ENCODE measurements around the gene COX19.
"Not testable (repeated sequence)": the region's sequence is repeated elsewhere in the genome, so short reads cannot be mapped to it uniquely, and the experiment has no call there.

Gene COX19

GRCh38 chr7:976901-977325 lies 1.6 kb upstream of the COX19 start:
- DNase-seq: no peak

GRCh38 chr7:975702-976473 lies 539 bp upstream of the COX19 start:
- DNase-seq: no peak

- no peak for DNase-seq
Measured at GRCh38 chr7:974172-974571, 1.2 kb downstream of the COX19 start.

- no peak for DNase-seq
Measured at GRCh38 chr7:973312-973711, 2.0 kb downstream of the COX19 start.

GRCh38 chr7:972676-973309 lies 2.6 kb downstream of the COX19 start:
- no peak for DNase-seq

- no peak for DNase-seq
Measured at GRCh38 chr7:972110-972509, 3.2 kb downstream of the COX19 start.

- DNase-seq: no peak
Measured at GRCh38 chr7:970744-971143, 4.6 kb downstream of the COX19 start.

- DNase-seq: no peak
Measured at GRCh38 chr7:969403-969802, 5.9 kb downstream of the COX19 start.

- no peak for DNase-seq
Measured at GRCh38 chr7:968205-969105, 6.9 kb downstream of the COX19 start.

GRCh38 chr7:967361-968082 lies 7.8 kb downstream of the COX19 start:
- no peak for DNase-seq

- no peak for DNase-seq
Measured at GRCh38 chr7:966291-967069, 8.9 kb downstream of the COX19 start.

- no peak for DNase-seq
Measured at GRCh38 chr7:964401-965231, 10.7 kb downstream of the COX19 start.

- no peak for DNase-seq
Measured at GRCh38 chr7:963236-964078, 11.9 kb downstream of the COX19 start.

GRCh38 chr7:962401-963081 lies 12.8 kb downstream of the COX19 start:
- DNase-seq: no peak

- no peak for DNase-seq
Measured at GRCh38 chr7:961546-962400, 13.6 kb downstream of the COX19 start.

- not testable (repeated sequence) for DNase-seq
Measured at GRCh38 chr7:960972-961371, 14.4 kb downstream of the COX19 start.

GRCh38 chr7:960269-960871 lies 15.0 kb downstream of the COX19 start:
- DNase-seq: no peak

GRCh38 chr7:959740-960139 lies 15.6 kb downstream of the COX19 start:
- not testable (repeated sequence) for DNase-seq
